Neutrophil (primary cell): ENCODE results near the gene MEGF11.

Experiments
- H3K27ac ChIP-seq: fragments of 200-600 bp; sonication (generic); 2 replicates; pipeline ENCODE4 v1.5.1; 2016; ENCODE audit warnings: mild to moderate bottlenecking, moderate library complexity
- H3K27me3 ChIP-seq: fragments of 200-600 bp; sonication (generic); 2 replicates; pipeline ENCODE4 v1.6.0; 2016; ENCODE audit warnings: mild to moderate bottlenecking
- H3K36me3 ChIP-seq: fragments of 200-600 bp; sonication (generic); 2 replicates; pipeline ENCODE4 v1.5.1; 2017
- H3K4me1 ChIP-seq, 2 experiments: fragments of 200-600 bp in 1 of 2; sonication (generic) in 1 of 2; 1 replicate in 1 of 2; 2 replicates in 1 of 2; pipeline versions ENCODE4 v1.5.1 to v1.6.1; 2013 to 2016; ENCODE audit warnings: low read depth in 1 of 2, low read length in 1 of 2, mild to moderate bottlenecking in 1 of 2, moderate library complexity in 1 of 2; ENCODE audit not compliant: control insufficient read depth in 1 of 2, insufficient read depth in 1 of 2
- H3K4me3 ChIP-seq, 2 experiments: fragments of 200-600 bp in 1 of 2; sonication (generic) in 1 of 2; 1 replicate in 1 of 2; 2 replicates in 1 of 2; pipeline ENCODE4 v1.5.1; 2013 to 2016; ENCODE audit warnings: low read depth in 1 of 2, low read length in 1 of 2, mild to moderate bottlenecking in 1 of 2, moderate library complexity in 1 of 2
- H3K9me3 ChIP-seq: fragments of 200-600 bp; sonication (generic); 2 replicates; pipeline ENCODE4 v1.5.1; 2016
- TF ChIP-seq, protein P1 (sequence below): fragments of 200-600 bp; sonication (generic); IDR thresholded peaks from 2 replicates; pipeline ENCODE4 v1.5.1; 2016; ENCODE audit warnings: antibody characterized with exemption

The MEGF11 gene

DNA sequence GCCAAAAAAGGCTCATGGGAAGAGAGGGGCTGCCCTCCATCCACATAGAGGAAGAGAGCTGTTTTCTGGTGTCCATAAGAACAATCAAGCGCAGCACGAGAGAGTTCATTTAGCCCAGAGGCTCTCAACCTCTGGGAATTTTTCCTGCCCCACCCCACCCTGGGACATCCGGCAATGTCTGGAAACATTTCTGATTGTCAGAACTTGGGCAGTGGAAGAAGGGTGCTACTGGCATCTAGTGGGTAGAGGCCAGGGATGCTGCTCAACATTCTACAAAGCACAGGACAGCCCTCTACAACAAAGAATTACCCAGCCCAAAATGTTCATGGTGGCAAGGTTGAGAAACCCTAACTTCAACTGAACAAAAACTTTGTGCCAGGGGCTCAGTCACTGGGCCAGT is 291.4 kb downstream of the MEGF11 start:
- Histone ChIP-seq H3K4me1 (no peaks in the 10 kb centered on the region), H3K9me3 (no peaks in the 10 kb centered on the region), H3K27me3 (peaks cover 70% of the 10 kb centered on the region), H3K27ac (no peak overlapping the region), H3K4me3 (no peak overlapping the region), H3K36me3 (no peaks in the 10 kb centered on the region)
- TF ChIP-seq, protein P1, sequence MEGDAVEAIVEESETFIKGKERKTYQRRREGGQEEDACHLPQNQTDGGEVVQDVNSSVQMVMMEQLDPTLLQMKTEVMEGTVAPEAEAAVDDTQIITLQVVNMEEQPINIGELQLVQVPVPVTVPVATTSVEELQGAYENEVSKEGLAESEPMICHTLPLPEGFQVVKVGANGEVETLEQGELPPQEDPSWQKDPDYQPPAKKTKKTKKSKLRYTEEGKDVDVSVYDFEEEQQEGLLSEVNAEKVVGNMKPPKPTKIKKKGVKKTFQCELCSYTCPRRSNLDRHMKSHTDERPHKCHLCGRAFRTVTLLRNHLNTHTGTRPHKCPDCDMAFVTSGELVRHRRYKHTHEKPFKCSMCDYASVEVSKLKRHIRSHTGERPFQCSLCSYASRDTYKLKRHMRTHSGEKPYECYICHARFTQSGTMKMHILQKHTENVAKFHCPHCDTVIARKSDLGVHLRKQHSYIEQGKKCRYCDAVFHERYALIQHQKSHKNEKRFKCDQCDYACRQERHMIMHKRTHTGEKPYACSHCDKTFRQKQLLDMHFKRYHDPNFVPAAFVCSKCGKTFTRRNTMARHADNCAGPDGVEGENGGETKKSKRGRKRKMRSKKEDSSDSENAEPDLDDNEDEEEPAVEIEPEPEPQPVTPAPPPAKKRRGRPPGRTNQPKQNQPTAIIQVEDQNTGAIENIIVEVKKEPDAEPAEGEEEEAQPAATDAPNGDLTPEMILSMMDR: no peak

DNA sequence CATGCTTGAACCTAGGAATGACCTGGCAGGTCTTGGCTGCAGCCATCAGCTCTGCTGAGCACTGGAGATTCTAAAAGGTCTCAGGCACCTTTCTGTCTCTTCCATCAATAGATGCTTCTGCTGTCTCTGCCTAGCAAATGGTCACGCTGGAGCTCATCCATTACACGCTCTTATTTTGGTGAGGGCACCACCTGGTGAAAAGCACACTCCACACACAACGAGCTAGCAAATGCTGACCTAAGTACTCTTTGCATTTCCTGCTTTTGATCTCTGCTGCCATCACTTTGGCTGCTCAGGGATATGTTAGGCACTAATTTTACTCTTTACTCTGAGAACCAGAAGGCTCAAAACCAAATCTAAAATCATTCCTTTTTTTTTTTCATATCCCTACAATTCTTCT is 293.0 kb downstream of the MEGF11 start:
- Histone ChIP-seq H3K4me1 (no peaks in the 10 kb centered on the region), H3K27me3 (peaks cover 74% of the 10 kb centered on the region), H3K4me3 (no peak overlapping the region), H3K9me3 (no peaks in the 10 kb centered on the region), H3K36me3 (no peaks in the 10 kb centered on the region), H3K27ac (no peak overlapping the region)
- TF ChIP-seq, protein P1: no peak

DNA sequence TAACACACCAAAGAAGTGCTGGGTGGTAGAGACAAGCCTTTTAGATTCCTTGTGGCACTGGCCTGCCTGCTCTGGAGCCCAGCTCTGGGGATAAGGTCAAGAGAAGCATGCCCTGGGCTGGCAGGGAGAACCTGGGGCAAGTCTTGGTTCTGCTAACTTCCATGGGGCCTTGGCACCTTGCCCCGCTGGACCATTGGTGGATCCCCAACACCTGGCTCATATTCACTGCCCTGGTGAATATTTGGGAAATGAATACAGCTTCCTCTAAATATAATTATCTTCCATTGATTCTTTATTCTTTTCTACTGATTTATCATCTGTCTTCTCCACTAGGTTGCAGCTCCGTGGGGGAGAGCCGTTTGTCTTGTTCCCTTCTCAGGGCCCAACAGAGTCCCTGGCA is 294.7 kb downstream of the MEGF11 start:
- H3K4me3 ChIP-seq: no peak overlapping the region
- H3K36me3 ChIP-seq: no peaks in the 10 kb centered on the region
- peaks cover 76% of the 10 kb centered on the region for H3K27me3 ChIP-seq
- TF ChIP-seq, protein P1: no peak
- H3K9me3 ChIP-seq: no peaks in the 10 kb centered on the region
- H3K4me1 ChIP-seq: no peaks in the 10 kb centered on the region
- no peak overlapping the region for H3K27ac ChIP-seq

DNA sequence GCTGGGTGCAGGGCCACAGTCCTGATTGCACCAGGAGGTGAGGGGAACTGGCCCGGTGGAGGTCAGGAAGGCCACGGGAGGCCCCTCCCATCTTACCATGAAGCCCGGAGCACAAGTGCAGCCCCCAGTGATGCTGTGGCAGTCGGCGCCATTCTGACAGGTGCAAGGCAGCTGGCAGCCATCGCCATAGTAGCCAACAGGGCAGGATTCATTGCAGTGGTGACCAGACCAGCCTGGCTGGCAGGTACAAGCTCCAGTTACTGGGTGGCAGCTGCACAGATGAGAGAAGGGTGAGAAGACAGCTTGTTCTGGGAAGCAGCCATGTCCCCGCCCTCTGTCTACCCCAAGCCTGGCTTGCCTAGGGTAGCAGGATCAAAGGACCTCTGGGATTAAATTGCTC is 296.1 kb downstream of the MEGF11 start:
- Histone ChIP-seq H3K4me3 (no peak overlapping the region), H3K4me1 (no peaks in the 10 kb centered on the region), H3K27me3 (peaks cover 67% of the 10 kb centered on the region), H3K27ac (no peak overlapping the region), H3K36me3 (no peaks in the 10 kb centered on the region), H3K9me3 (no peaks in the 10 kb centered on the region)
- TF ChIP-seq, protein P1: no peak

DNA sequence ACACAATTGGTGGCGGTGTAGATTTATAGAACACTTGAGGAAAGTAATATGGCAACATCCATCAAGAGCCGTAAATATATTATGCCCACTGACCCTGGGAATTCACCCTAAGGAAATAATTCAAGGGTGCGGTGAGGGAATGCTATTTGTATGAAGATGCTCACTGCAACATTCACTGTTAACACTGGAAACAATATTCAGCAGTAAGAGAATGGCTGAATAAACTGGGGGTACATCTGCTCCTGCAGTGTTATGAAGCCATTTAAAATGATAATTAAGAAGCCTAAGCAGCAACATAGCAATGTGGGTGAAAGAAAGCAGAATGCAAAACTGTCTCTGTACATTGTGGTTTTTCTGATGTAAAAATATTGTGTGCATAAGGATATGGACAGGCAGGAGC is 296.7 kb downstream of the MEGF11 start:
- Histone ChIP-seq H3K4me3 (no peak overlapping the region), H3K4me1 (no peaks in the 10 kb centered on the region), H3K36me3 (no peaks in the 10 kb centered on the region), H3K27ac (no peak overlapping the region), H3K27me3 (peaks cover 66% of the 10 kb centered on the region), H3K9me3 (no peaks in the 10 kb centered on the region)
- TF ChIP-seq, protein P1: no peak

DNA sequence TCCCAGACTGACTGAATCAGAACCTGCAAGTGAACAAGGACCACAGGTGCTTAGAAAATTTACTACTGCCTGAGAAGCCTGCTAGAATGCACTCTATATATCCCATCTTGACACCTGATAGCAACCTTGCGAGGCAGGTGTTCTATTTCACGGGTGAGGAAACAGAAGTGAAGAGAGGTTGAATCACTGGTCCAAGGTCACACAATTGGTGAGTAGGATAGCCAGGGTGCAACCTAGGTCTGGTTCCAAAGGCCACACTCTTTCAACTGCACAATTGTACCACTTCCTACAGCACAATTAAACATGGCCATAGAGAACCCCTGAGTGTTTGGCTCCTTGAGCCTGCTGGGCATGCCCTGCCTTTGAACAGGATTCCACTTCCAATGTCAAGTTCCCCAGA is 297.2 kb downstream of the MEGF11 start:
- Histone ChIP-seq H3K4me1 (no peaks in the 10 kb centered on the region), H3K9me3 (no peaks in the 10 kb centered on the region), H3K27ac (no peak overlapping the region), H3K36me3 (no peaks in the 10 kb centered on the region), H3K4me3 (no peak overlapping the region), H3K27me3 (peaks cover 60% of the 10 kb centered on the region)
- TF ChIP-seq, protein P1: no peak
